GM19395 (cell line): ENCODE results near the gene MRPL20.

Experiments
- ATAC-seq: cut with Tn5 transposase; IDR thresholded peaks from one replicate; pipeline ENCODE4 v1.9.1; 2021; ENCODE audit warnings: mild to moderate bottlenecking, moderate library complexity; ENCODE audit not compliant: unreplicated experiment

The MRPL20 gene

GRCh38 chr1:1366699-1367066, 40.4 kb downstream of the MRPL20 start:
- ATAC-seq, result no peak

- no peak for ATAC-seq
Observed at GRCh38 chr1:1365875-1366698, 41.0 kb downstream of the MRPL20 start.

GRCh38 chr1:1364266-1364665, 42.8 kb downstream of the MRPL20 start:
- ATAC-seq, result no peak

GRCh38 chr1:1361982-1362423, 45.1 kb downstream of the MRPL20 start:
- ATAC-seq, result no peak

- no peak for ATAC-seq
Observed at GRCh38 chr1:1361233-1361981, 45.7 kb downstream of the MRPL20 start.

- ATAC-seq, result no peak
Observed at GRCh38 chr1:1360506-1361169, 46.5 kb downstream of the MRPL20 start.

GRCh38 chr1:1359664-1360468, 47.2 kb downstream of the MRPL20 start:
- ATAC-seq, result no peak

- ATAC-seq, result no peak
Observed at GRCh38 chr1:1359308-1359663, 47.8 kb downstream of the MRPL20 start.

GRCh38 chr1:1358433-1359271, 48.4 kb downstream of the MRPL20 start, which contains the start of gene MXRA8:
Gene MXRA8 (minus strand): TSS chr1:1358555. CDS start chr1:1358504, 51 bp downstream.
- ATAC-seq, result no peak

- no peak for ATAC-seq
Observed at GRCh38 chr1:1357871-1358432, 49.1 kb downstream of the MRPL20 start.

GRCh38 chr1:1356796-1357401, 50.2 kb downstream of the MRPL20 start:
- ATAC-seq, result no peak

GRCh38 chr1:1356166-1356795, 50.8 kb downstream of the MRPL20 start:
- no peak for ATAC-seq

- ATAC-seq, result no peak
Observed at GRCh38 chr1:1355416-1355815, 51.7 kb downstream of the MRPL20 start.

GRCh38 chr1:1354271-1355247, 52.5 kb downstream of the MRPL20 start:
- ATAC-seq, result no peak

GRCh38 chr1:1353389-1354151, 53.5 kb downstream of the MRPL20 start:
- no peak for ATAC-seq

GRCh38 chr1:1352786-1353388, 54.2 kb downstream of the MRPL20 start:
- ATAC-seq, result no peak
